Endothelial cell of umbilical vein (primary cell): ENCODE data around the gene SUPT5H. TPM values are rescaled to one million over a fixed set of nuclear protein-coding genes. Genes with fewer than 3 reads are reported as not detected.

ENCODE experiments used
- BruUV-seq: library from RNA; stranded (reverse); fragments of 400-500 nt; replicated peaks from 2 replicates; lab custom pipeline; 2021; lab: Mats Ljungman, UMichigan
- CTCF ChIA-PET: fragments of 300-600, 350-600 bp; sonication (Branson Sonifier 250); formaldehyde crosslinking; loops from one replicate; lab custom pipeline; 2021; ENCODE audit warnings: antibody characterized with exemption, inconsistent platforms; lab: Charles Lee
- POLR2A ChIA-PET: fragments of 300-600, 350-600 bp; sonication (Branson Sonifier 250); formaldehyde crosslinking; loops from one replicate; lab custom pipeline; 2021; ENCODE audit warnings: antibody characterized with exemption, inconsistent platforms; lab: Charles Lee
- DNase-seq: peaks from one replicate; pipeline ENCODE4 v3.0.0-alpha.2; 2011; ENCODE audit warnings: low read depth, low spot score
- FAIRE-seq: peaks from 2 replicates; lab custom pipeline; 2011; peaks lifted over from hg19 to GRCh38; lab: Jason Lieb, UNC
- H2AFZ ChIP-seq: 2 replicates; pipeline ENCODE4 v1.6.0; 2012; ENCODE audit warnings: low read depth, low read length, control low read depth, inconsistent platforms
- H3K27ac ChIP-seq: 2 replicates; pipeline ENCODE4 v1.5.1; 2011; ENCODE audit warnings: low read depth, mild to moderate bottlenecking, control low read depth, low read length, moderate library complexity; ENCODE audit not compliant: insufficient read depth
- H3K27me3 ChIP-seq, 2 experiments: 2 replicates each; pipeline versions ENCODE4 v1.6.0 to v1.6.1; 2011; ENCODE audit warnings: low read length in 2 of 2, mixed read lengths in 1 of 2; ENCODE audit not compliant: control insufficient read depth in 2 of 2, insufficient read depth in 2 of 2
- H3K36me3 ChIP-seq, 2 experiments: 2 replicates in 1 of 2; 3 replicates in 1 of 2; pipeline ENCODE4 v1.5.1; 2011; ENCODE audit warnings: low read length in 2 of 2, mild to moderate bottlenecking in 1 of 2, moderate library complexity in 1 of 2; ENCODE audit not compliant: control insufficient read depth in 2 of 2, insufficient read depth in 2 of 2; ENCODE audit errors: extremely low read depth in 1 of 2
- H3K4me1 ChIP-seq: 3 replicates; pipeline ENCODE4 v1.5.1; 2011; ENCODE audit warnings: mild to moderate bottlenecking, low read length; ENCODE audit not compliant: control insufficient read depth, insufficient read depth; ENCODE audit errors: extremely low read depth
- H3K4me2 ChIP-seq: 2 replicates; pipeline ENCODE4 v1.6.1; 2011; ENCODE audit warnings: low read length, control low read depth, mixed read lengths; ENCODE audit not compliant: insufficient read depth
- H3K4me3 ChIP-seq, 3 experiments: fragments of 200-600 bp in 1 of 3; sonication (generic), shearing (Covaris generic) in 1 of 3; replicated peaks in 1 of 3; 2 replicates each; pipeline ENCODE4 v1.5.1; 2011 to 2016; ENCODE audit warnings: control low read depth in 3 of 3, low read length in 3 of 3, mild to moderate bottlenecking in 2 of 3, inconsistent platforms in 1 of 3, low read depth in 1 of 3, moderate library complexity in 1 of 3; ENCODE audit not compliant: insufficient read depth in 1 of 3
- H3K79me2 ChIP-seq: 2 replicates; pipeline ENCODE4 v1.6.0; 2012; ENCODE audit warnings: low read length, inconsistent platforms; ENCODE audit not compliant: control insufficient read depth, insufficient read depth
- H3K9ac ChIP-seq: replicated peaks from 2 replicates; pipeline ENCODE3; 2011; ENCODE audit warnings: low read length, control low read depth; ENCODE audit not compliant: insufficient read depth; ENCODE audit errors: extremely low read depth
- H3K9me1 ChIP-seq: replicated peaks from 3 replicates; pipeline ENCODE4 v1.6.0; 2011; ENCODE audit warnings: mild to moderate bottlenecking, low read length; ENCODE audit not compliant: control insufficient read depth, insufficient read depth; ENCODE audit errors: extremely low read depth
- H3K9me3 ChIP-seq: replicated peaks from 2 replicates; pipeline ENCODE4 v1.5.1; 2012; ENCODE audit warnings: low read length, inconsistent platforms; ENCODE audit not compliant: control insufficient read depth, insufficient read depth
- H4K20me1 ChIP-seq: replicated peaks from 2 replicates; pipeline ENCODE3; 2011; ENCODE audit warnings: mild to moderate bottlenecking, low read length; ENCODE audit not compliant: control insufficient read depth, insufficient read depth; ENCODE audit errors: extremely low read depth
- CTCF ChIP-seq, 2 donors: IDR thresholded peaks; 1 replicate in 1 of 2; 2 replicates in 1 of 2; pipeline ENCODE4 v1.5.1; 2011; ENCODE audit warnings: low read length in 2 of 2, mild to moderate bottlenecking in 2 of 2, moderate library complexity in 2 of 2, control low read depth in 1 of 2, inconsistent platforms in 1 of 2, low read depth in 1 of 2; ENCODE audit not compliant: insufficient read depth in 1 of 2; ENCODE audit errors: extremely low read depth in 1 of 2
- EZH2 ChIP-seq: IDR thresholded peaks from 2 replicates; pipeline ENCODE4 v1.6.1; 2012; ENCODE audit warnings: borderline replicate concordance, low read depth, mild to moderate bottlenecking, moderate library complexity, low read length, inconsistent platforms; ENCODE audit not compliant: severe bottlenecking
- FOS ChIP-seq: IDR thresholded peaks from 2 replicates; pipeline ENCODE4 v1.6.1; 2011; ENCODE audit warnings: mild to moderate bottlenecking, low read length, moderate library complexity, borderline replicate concordance; ENCODE audit not compliant: insufficient read depth
- GATA2 ChIP-seq: IDR thresholded peaks from 2 replicates; pipeline ENCODE4 v1.7.0; 2011; ENCODE audit warnings: low read depth, mild to moderate bottlenecking, moderate library complexity, mixed read lengths, low read length; ENCODE audit not compliant: insufficient read length, insufficient read depth
- JUN ChIP-seq: IDR thresholded peaks from 2 replicates; pipeline ENCODE4 v1.6.1; 2011; ENCODE audit warnings: borderline replicate concordance, low read depth; ENCODE audit not compliant: insufficient read length, insufficient read depth
- MAX ChIP-seq: IDR thresholded peaks from 2 replicates; pipeline ENCODE4 v1.6.1; 2011; ENCODE audit not compliant: insufficient read depth, insufficient read length
- MYC ChIP-seq: IDR thresholded peaks from one replicate; pipeline ENCODE4 v1.6.1; 2011; ENCODE audit warnings: mild to moderate bottlenecking, low read depth, low read length
- POLR2A ChIP-seq: IDR thresholded peaks from 2 replicates; pipeline ENCODE4 v1.6.1; 2012; ENCODE audit warnings: low read depth, mild to moderate bottlenecking, control low read depth, low read length
- POLR2AphosphoS5 ChIP-seq: IDR thresholded peaks from 2 replicates; pipeline ENCODE4 v1.6.1; 2012; ENCODE audit warnings: low read depth, mild to moderate bottlenecking, control low read depth, low read length, moderate library complexity; ENCODE audit not compliant: insufficient read depth
- dilution Hi-C: fragments of 300-500 bp; cut with MboI; formaldehyde crosslinking; loops from one replicate; pipeline ENCODE4 v1.15.0; 2019; ENCODE audit warnings: low sequenced_read_pairs; ENCODE audit not compliant: extremely low pct_ligation_motif_present
- intact Hi-C: fragments of 100-400 bp; cut with micrococcal nuclease; formaldehyde crosslinking; loops from one replicate; pipeline ENCODE4 v1.10.0; 2022
- polyA plus RNA-seq, 4 experiments: library from polyadenylated mRNA; depleted of rRNA in 3 of 4; stranded (reverse) in 3 of 4; unstranded in 1 of 4; fragments of >200 nt; gene quantifications; 2 replicates each; pipeline versions ENCODE4 v1.2.1 to v1.2.3, GENCODE V29; 2011 to 2012; ENCODE audit warnings: missing spikeins in 1 of 4
- total RNA-seq: library from RNA; stranded (reverse); gene quantifications from 2 replicates; pipeline ENCODE4 v1.2.3, GENCODE V29; 2021

Gene SUPT5H
- total and polyA plus RNA-seq, 2 donors (not counting 3 experiments of a cell fraction or from before 2014, with no cell fraction given): 87.6 to 120 TPM

- H3K9me1 ChIP-seq: no peaks in the 10 kb centered on the region
- H2AFZ ChIP-seq: no peak overlapping the region
- no peak overlapping the region for H3K9ac ChIP-seq
- TF ChIP-seq FOS (no peak), CTCF (IDR thresholded peaks at IDR 0.05; ENCODE audit: extremely low read depth in 1 of 2, insufficient read depth in 1 of 2, low read depth in 1 of 2, low read length in 2 of 2) (no peak), MAX (no peak), POLR2A (no peak), POLR2AphosphoS5 (no peak), GATA2 (no peak), EZH2 (no peak), JUN (no peak), MYC (no peak)
- no peaks in the 10 kb centered on the region for H3K4me1 ChIP-seq
- no peak overlapping the region for H3K4me2 ChIP-seq
- H3K27ac ChIP-seq: no peak overlapping the region
- CTCF ChIA-PET: interaction anchor here (0.8 to 3.9 kb wide), 22 partner anchors 10 to 82 kb away, joined by 3 to 80 read pairs (median 4); partner anchors contain the start of genes DLL3, EID2, EID2B and MED29
- H3K79me2 ChIP-seq: no peaks in the 10 kb centered on the region
- intact Hi-C loops (no loop called here), dilution Hi-C loops (no loop called here)
- BruUV-seq: no TSS peak
- H3K27me3 ChIP-seq: no peaks in the 10 kb centered on the region
- H3K4me3 ChIP-seq: no peak overlapping the region
- no peaks in the 10 kb centered on the region for H4K20me1 ChIP-seq
- FAIRE-seq (no peak), DNase-seq (no peak)
- H3K9me3 ChIP-seq: no peaks in the 10 kb centered on the region
- POLR2A ChIA-PET: no interaction called here
- H3K36me3 ChIP-seq: peaks cover 9 to 68% of the 10 kb centered on the region in 2 experiments
Observed at GRCh38 chr19:39473443-39473960, 28.1 kb downstream of the SUPT5H start.
